CD4-positive, CD25-positive, alpha-beta regulatory T cell (primary cell): ENCODE measurements around the gene PNKP. TPM values are rescaled to one million over a fixed set of nuclear protein-coding genes. Genes with fewer than 3 reads are reported as not detected.

Experiments
- ATAC-seq, 2 donors: fragments of 150-1000 bp; cut with Tn5 transposase; one replicate each; pipeline ENCODE4 v1.10.0; 2021; ENCODE audit warnings: low read depth in 2 of 2, moderate number of reproducible peaks in 2 of 2, moderate library complexity in 1 of 2
- DNase-seq, 3 donors: peaks; one replicate each; pipeline versions ENCODE4 v3.0.0 to v3.0.0-alpha.2; 2012 to 2022; ENCODE audit warnings: mixed read lengths in 1 of 3
- H3K27ac ChIP-seq: one replicate; pipeline ENCODE4 v1.7.0; 2013; ENCODE audit warnings: mild to moderate bottlenecking, low read length; ENCODE audit not compliant: insufficient read depth, poor library complexity, severe bottlenecking
- H3K27me3 ChIP-seq: one replicate; pipeline ENCODE4 v1.7.0; 2013; ENCODE audit warnings: low read length; ENCODE audit not compliant: control insufficient read depth, insufficient read depth
- H3K36me3 ChIP-seq: one replicate; pipeline ENCODE4 v1.7.0; 2013; ENCODE audit warnings: mild to moderate bottlenecking, low read length, moderate library complexity; ENCODE audit not compliant: control insufficient read depth, insufficient read depth
- H3K4me1 ChIP-seq: 2 replicates; pipeline ENCODE4 v1.7.0; 2013; ENCODE audit warnings: mild to moderate bottlenecking, low read length; ENCODE audit not compliant: insufficient read depth, control insufficient read depth, poor library complexity, severe bottlenecking
- H3K4me3 ChIP-seq: one replicate; pipeline ENCODE4 v1.7.0; 2013; ENCODE audit warnings: low read depth, mild to moderate bottlenecking, low read length, moderate library complexity
- H3K9me3 ChIP-seq, 2 experiments: 1 replicate in 1 of 2; 2 replicates in 1 of 2; pipeline ENCODE4 v1.7.0; 2013; ENCODE audit warnings: low read length in 2 of 2, mild to moderate bottlenecking in 1 of 2, moderate library complexity in 1 of 2; ENCODE audit not compliant: control insufficient read depth in 2 of 2
- H3K27ac Mint-ChIP-seq, 3 donors: one replicate each; pipeline ENCODE4 v1.8.0; 2020 to 2022; ENCODE audit warnings: mild to moderate bottlenecking in 3 of 3, mixed read lengths in 3 of 3, moderate library complexity in 2 of 3
- H3K27me3 Mint-ChIP-seq: one replicate; pipeline ENCODE4 v1.8.0; 2022; ENCODE audit warnings: mild to moderate bottlenecking, mixed read lengths
- H3K36me3 Mint-ChIP-seq: one replicate; pipeline ENCODE4 v1.8.0; 2020; ENCODE audit warnings: mixed read lengths
- H3K4me1 Mint-ChIP-seq, 4 donors: one replicate each; pipeline ENCODE4 v1.8.0; 2020 to 2022; ENCODE audit warnings: mixed read lengths in 4 of 4, mild to moderate bottlenecking in 1 of 4
- H3K4me3 Mint-ChIP-seq, 4 donors: one replicate each; pipeline ENCODE4 v1.8.0; 2020 to 2022; ENCODE audit warnings: mild to moderate bottlenecking in 4 of 4, mixed read lengths in 4 of 4, moderate library complexity in 3 of 4
- H3K9me3 Mint-ChIP-seq, 7 donors: one replicate each; pipeline ENCODE4 v1.8.0; 2020 to 2022; ENCODE audit warnings: mixed read lengths in 7 of 7, mild to moderate bottlenecking in 3 of 7, moderate library complexity in 2 of 7
- polyA plus RNA-seq, 4 donors: library from polyadenylated mRNA; unstranded; fragments of 300-500 nt; fragmentation: Illumina TruSeq; gene quantifications; one replicate each; pipeline ENCODE4 v1.2.3, GENCODE V29; 2021
- total RNA-seq: library from RNA; stranded (reverse); gene quantifications from one replicate; pipeline ENCODE4 v1.2.3, GENCODE V29; 2022

The PNKP gene
- total and polyA plus RNA-seq, 5 donors from 2014 or later = 26.2 to 149 (median 28.4) TPM

- peaks cover 11 to 54% (median 29%) of the 10 kb centered on the region in 4 donors for H3K4me1 Mint-ChIP-seq
- H3K27me3 Mint-ChIP-seq = no peaks in the 10 kb centered on the region
- H3K9me3 Mint-ChIP-seq = no peaks in the 10 kb centered on the region
- DNase-seq (no peak), ATAC-seq (no peak)
- H3K36me3 Mint-ChIP-seq = no peaks in the 10 kb centered on the region
- peak overlapping the region in 2 of 3 donors; percentile 96 to 99 for H3K27ac Mint-ChIP-seq
- Histone ChIP-seq H3K36me3 (no peaks in the 10 kb centered on the region), H3K4me1 (peaks cover 44% of the 10 kb centered on the region), H3K9me3 (no peaks in the 10 kb centered on the region), H3K4me3 (peak overlapping the region; percentile 98), H3K27ac (peak overlapping the region; percentile 96), H3K27me3 (no peaks in the 10 kb centered on the region)
- H3K4me3 Mint-ChIP-seq = peak overlapping the region; percentile 81 to 95 (median 94)
Measured at GRCh38 chr19:49814010-49814409, 53.4 kb downstream of the PNKP start.

GRCh38 chr19:49812997-49813861 is 54.1 kb downstream of the PNKP start, which contains the start of gene FUZ:
TSS of gene FUZ (minus strand) at chr19:49813292. CDS start at chr19:49813106, 186 bp downstream.
- H3K4me3 ChIP-seq = peak within 1 kb of the TSS; percentile 98
- ATAC-seq (peak; percentile 60 to 62), DNase-seq (peak; percentile 91 to 97 (median 92))
- peak within 1 kb of the TSS; percentile 96 for H3K27ac ChIP-seq
- H3K27me3 ChIP-seq = no peaks in the 10 kb centered on the region
- no peaks in the 10 kb centered on the region for H3K36me3 ChIP-seq
- Mint-ChIP-seq H3K4me1 (peaks cover 11 to 54% (median 28%) of the 10 kb centered on the region in 4 donors), H3K27me3 (no peaks in the 10 kb centered on the region), H3K9me3 (no peaks in the 10 kb centered on the region), H3K36me3 (no peaks in the 10 kb centered on the region), H3K4me3 (peak within 1 kb of the TSS; percentile 93 to 95 (median 94)), H3K27ac (peak within 1 kb of the TSS; percentile 96 to 99 (median 99))
- peaks cover 40% of the 10 kb centered on the region for H3K4me1 ChIP-seq
- no peaks in the 10 kb centered on the region for H3K9me3 ChIP-seq

GRCh38 chr19:49812452-49812996 is 54.9 kb downstream of the PNKP start:
- no peaks in the 10 kb centered on the region for H3K27me3 Mint-ChIP-seq
- H3K27ac Mint-ChIP-seq = peak overlapping the region; percentile 96 to 99 (median 99)
- H3K36me3 Mint-ChIP-seq = no peaks in the 10 kb centered on the region
- Histone ChIP-seq H3K4me3 (peak overlapping the region; percentile 98), H3K9me3 (no peaks in the 10 kb centered on the region), H3K27me3 (no peaks in the 10 kb centered on the region), H3K36me3 (no peaks in the 10 kb centered on the region), H3K27ac (peak overlapping the region; percentile 96), H3K4me1 (peaks cover 40% of the 10 kb centered on the region)
- H3K4me3 Mint-ChIP-seq = peak overlapping the region; percentile 93 to 95 (median 94)
- peaks cover 11 to 55% (median 25%) of the 10 kb centered on the region in 4 donors for H3K4me1 Mint-ChIP-seq
- DNase-seq (no peak), ATAC-seq (no peak)
- H3K9me3 Mint-ChIP-seq = no peaks in the 10 kb centered on the region

- H3K4me3 ChIP-seq = no peak overlapping the region
- Mint-ChIP-seq H3K27me3 (no peaks in the 10 kb centered on the region), H3K27ac (no peak overlapping the region), H3K36me3 (peaks cover 2% of the 10 kb centered on the region), H3K9me3 (no peaks in the 10 kb centered on the region), H3K4me1 (peaks cover 8 to 49% (median 21%) of the 10 kb centered on the region in 4 donors), H3K4me3 (peak overlapping the region; percentile 75 to 95 (median 94))
- no peaks in the 10 kb centered on the region for H3K27me3 ChIP-seq
- no peaks in the 10 kb centered on the region for H3K36me3 ChIP-seq
- ATAC-seq (no peak), DNase-seq (no peak)
- no peaks in the 10 kb centered on the region for H3K9me3 ChIP-seq
- H3K4me1 ChIP-seq = peaks cover 33% of the 10 kb centered on the region
- no peak overlapping the region for H3K27ac ChIP-seq
Measured at GRCh38 chr19:49811328-49811727, 56.0 kb downstream of the PNKP start.

Other genes with a start within 250 kb of the PNKP start
- gene RRAS, start 227.4 kb downstream of the PNKP start, total RNA-seq = 4.6 TPM
- gene RRAS, start 227.4 kb downstream of the PNKP start, polyA plus RNA-seq = 10 to 100 TPM; 17.7 to 22.1 (median 19.8) TPM
- 47.4 TPM for gene SCAF1, start 225.4 kb downstream of the PNKP start, total RNA-seq
- gene SCAF1, start 225.4 kb downstream of the PNKP start, polyA plus RNA-seq = under 1 TPM in 3 of 4 donors, not detected in 1; 0.53 to 0.88 (median 0.75) TPM
- gene IRF3, start 201.7 kb downstream of the PNKP start, total RNA-seq = 235 TPM
- 100 to 1,000 TPM in 1 of 4 donors, 10 to 100 TPM in 3; 76.4 to 104 (median 95.9) TPM for gene IRF3, start 201.7 kb downstream of the PNKP start, polyA plus RNA-seq
- gene BCL2L12, start 201.6 kb downstream of the PNKP start, total RNA-seq = 13.6 TPM
- 10 to 100 TPM; 13.6 to 15.3 (median 15.1) TPM for gene BCL2L12, start 201.6 kb downstream of the PNKP start, polyA plus RNA-seq
- gene PRMT1, start 190.3 kb downstream of the PNKP start, total RNA-seq = 59.2 TPM
- gene PRMT1, start 190.3 kb downstream of the PNKP start, polyA plus RNA-seq = 100 to 1,000 TPM; 101 to 118 (median 105) TPM
- gene ADM5, start 178.0 kb downstream of the PNKP start, total RNA-seq = 1.7 TPM
- gene ADM5, start 178.0 kb downstream of the PNKP start, polyA plus RNA-seq = under 1 TPM in 2 of 4 donors, not detected in 2; 0.10 to 0.34 TPM
- gene CPT1C, start 176.5 kb downstream of the PNKP start, total RNA-seq = 0.47 TPM
- under 1 TPM in 3 of 4 donors, not detected in 1; 0.41 to 0.84 (median 0.73) TPM for gene CPT1C, start 176.5 kb downstream of the PNKP start, polyA plus RNA-seq
- gene TSKS, start 104.3 kb downstream of the PNKP start, total RNA-seq = not detected
- gene TSKS, start 104.3 kb downstream of the PNKP start, polyA plus RNA-seq = under 1 TPM; 0.41 to 0.77 (median 0.45) TPM
- gene AP2A1, start 100.6 kb downstream of the PNKP start, total RNA-seq = 49.5 TPM
- gene AP2A1, start 100.6 kb downstream of the PNKP start, polyA plus RNA-seq = 1 to 10 TPM; 5.2 to 7.4 (median 5.6) TPM
- 15.8 TPM for gene FUZ, start 54.3 kb downstream of the PNKP start, total RNA-seq
- 1 to 10 TPM; 4.0 to 8.4 (median 4.9) TPM for gene FUZ, start 54.3 kb downstream of the PNKP start, polyA plus RNA-seq
- 67.9 TPM for gene MED25, start 49.3 kb downstream of the PNKP start, total RNA-seq
- 10 to 100 TPM; 12.7 to 23.6 (median 19.9) TPM for gene MED25, start 49.3 kb downstream of the PNKP start, polyA plus RNA-seq
- gene PTOV1, start 16.4 kb downstream of the PNKP start, total RNA-seq = 116 TPM
- 10 to 100 TPM; 26.8 to 45.6 (median 34.2) TPM for gene PTOV1, start 16.4 kb downstream of the PNKP start, polyA plus RNA-seq
- 12.9 TPM for gene AKT1S1, start 9.8 kb upstream of the PNKP start, total RNA-seq
- gene AKT1S1, start 9.8 kb upstream of the PNKP start, polyA plus RNA-seq = 1 to 10 TPM; 3.0 to 4.2 (median 3.8) TPM
- 48.1 TPM for gene TBC1D17, start 10.1 kb upstream of the PNKP start, total RNA-seq
- 1 to 10 TPM; 8.8 to 9.7 (median 9.1) TPM for gene TBC1D17, start 10.1 kb upstream of the PNKP start, polyA plus RNA-seq
- gene IL4I1, start 29.3 kb upstream of the PNKP start, total RNA-seq = 3.7 TPM
- under 1 TPM; 0.20 to 0.85 (median 0.30) TPM for gene IL4I1, start 29.3 kb upstream of the PNKP start, polyA plus RNA-seq
- 19.7 TPM for gene ATF5, start 61.6 kb upstream of the PNKP start, total RNA-seq
- gene ATF5, start 61.6 kb upstream of the PNKP start, polyA plus RNA-seq = 1 to 10 TPM in 2 of 4 donors, under 1 TPM in 2; 0.60 to 1.5 (median 1.1) TPM
- gene NUP62, start 61.9 kb upstream of the PNKP start, total RNA-seq = 43.1 TPM
- gene NUP62, start 61.9 kb upstream of the PNKP start, polyA plus RNA-seq = 10 to 100 TPM; 40.2 to 47.2 (median 41.3) TPM
- gene SIGLEC11, start 93.6 kb upstream of the PNKP start, total RNA-seq = not detected
- not detected for gene SIGLEC11, start 93.6 kb upstream of the PNKP start, polyA plus RNA-seq
- gene VRK3, start 157.8 kb upstream of the PNKP start, total RNA-seq = 99.4 TPM
- gene VRK3, start 157.8 kb upstream of the PNKP start, polyA plus RNA-seq = 10 to 100 TPM; 87.9 to 99.9 (median 91.4) TPM
- gene ZNF473, start 158.4 kb upstream of the PNKP start, total RNA-seq = 7.5 TPM
- gene ZNF473, start 158.4 kb upstream of the PNKP start, polyA plus RNA-seq = 1 to 10 TPM; 3.5 to 8.3 (median 4.8) TPM